HG03565 (cell line): ENCODE results near the gene VEGFA.

Experiments used
- ATAC-seq: cut with Tn5 transposase; IDR thresholded peaks from one replicate; pipeline ENCODE4 v1.9.1; 2021; ENCODE audit warnings: mild to moderate bottlenecking, moderate library complexity; ENCODE audit not compliant: unreplicated experiment

VEGFA gene

GRCh38 chr6:43820486-43820885 lies 50.5 kb downstream of the VEGFA start:
- ATAC-seq, result no peak

- no peak for ATAC-seq
Measured at GRCh38 chr6:43821101-43821886, 51.3 kb downstream of the VEGFA start.

- ATAC-seq, result no peak
Measured at GRCh38 chr6:43823390-43823789, 53.4 kb downstream of the VEGFA start.

- no peak for ATAC-seq
Measured at GRCh38 chr6:43823879-43824702, 54.1 kb downstream of the VEGFA start.

- ATAC-seq, result no peak
Measured at GRCh38 chr6:43824703-43825064, 54.7 kb downstream of the VEGFA start.

- ATAC-seq, result no peak
Measured at GRCh38 chr6:43825187-43826115, 55.4 kb downstream of the VEGFA start.

- no peak for ATAC-seq
Measured at GRCh38 chr6:43826730-43827129, 56.7 kb downstream of the VEGFA start.

- ATAC-seq, result no peak
Measured at GRCh38 chr6:43827898-43828297, 57.9 kb downstream of the VEGFA start.

- no peak for ATAC-seq
Measured at GRCh38 chr6:43828711-43829110, 58.7 kb downstream of the VEGFA start.

GRCh38 chr6:43829470-43829869 lies 59.5 kb downstream of the VEGFA start:
- no peak for ATAC-seq

- ATAC-seq, result no peak
Measured at GRCh38 chr6:43830775-43831174, 60.8 kb downstream of the VEGFA start.

- ATAC-seq, result no peak
Measured at GRCh38 chr6:43831191-43831590, 61.2 kb downstream of the VEGFA start.

- ATAC-seq, result no peak
Measured at GRCh38 chr6:43833223-43833995, 63.4 kb downstream of the VEGFA start.

- ATAC-seq, result no peak
Measured at GRCh38 chr6:43833996-43834390, 64.0 kb downstream of the VEGFA start.

- no peak for ATAC-seq
Measured at GRCh38 chr6:43834528-43835155, 64.6 kb downstream of the VEGFA start.

GRCh38 chr6:43835872-43836419 lies 65.9 kb downstream of the VEGFA start:
- no peak for ATAC-seq
